Hepatic stellate cell (primary cell): ENCODE measurements around the gene MLN.

ENCODE experiments used
- DNase-seq: peaks from one replicate; pipeline ENCODE4 v3.0.0; 2011; ENCODE audit warnings: low spot score

The MLN gene

GRCh38 chr6:33813990-33814985, 10.5 kb upstream of the MLN start:
- no peak for DNase-seq

- no peak for DNase-seq
Measured at GRCh38 chr6:33813246-33813904, 9.6 kb upstream of the MLN start.

- DNase-seq, result peak; percentile 68
Measured at GRCh38 chr6:33812669-33813068, 8.9 kb upstream of the MLN start.

- no peak for DNase-seq
Measured at GRCh38 chr6:33809594-33809993, 5.8 kb upstream of the MLN start.

- DNase-seq, result no peak
Measured at GRCh38 chr6:33808641-33809180, 4.9 kb upstream of the MLN start.

- no peak for DNase-seq
Measured at GRCh38 chr6:33807606-33808005, 3.8 kb upstream of the MLN start.

GRCh38 chr6:33806841-33807240, 3.0 kb upstream of the MLN start:
- DNase-seq, result no peak

- no peak for DNase-seq
Measured at GRCh38 chr6:33802186-33802958, 1.4 kb downstream of the MLN start.

GRCh38 chr6:33801611-33802010, 2.2 kb downstream of the MLN start:
- no peak for DNase-seq

GRCh38 chr6:33800248-33800969, 3.4 kb downstream of the MLN start:
- no peak for DNase-seq

- DNase-seq, result peak; percentile 42
Measured at GRCh38 chr6:33799454-33800113, 4.2 kb downstream of the MLN start.

- DNase-seq, result no peak
Measured at GRCh38 chr6:33798343-33798848, 5.4 kb downstream of the MLN start.

GRCh38 chr6:33797626-33798342, 6.0 kb downstream of the MLN start:
- no peak for DNase-seq

GRCh38 chr6:33794910-33795623, 8.7 kb downstream of the MLN start:
- no peak for DNase-seq

GRCh38 chr6:33792981-33793380, 10.8 kb downstream of the MLN start:
- no peak for DNase-seq

GRCh38 chr6:33791620-33792019, 12.2 kb downstream of the MLN start:
- DNase-seq, result no peak

GRCh38 chr6:33790910-33791309, 12.9 kb downstream of the MLN start:
- DNase-seq, result no peak

GRCh38 chr6:33790379-33790778, 13.4 kb downstream of the MLN start:
- DNase-seq, result no peak

GRCh38 chr6:33789550-33789895, 14.3 kb downstream of the MLN start:
- no peak for DNase-seq
